Prostate gland (tissue), 2 donors: ENCODE results near the gene COL9A2. TPM values are rescaled to one million over a fixed set of nuclear protein-coding genes. Genes with fewer than 3 reads are reported as not detected.

Experiments used
- DNase-seq: peaks from one replicate; pipeline ENCODE4 v3.0.0-alpha.2; 2019; ENCODE audit warnings: low spot score
- H3K27ac ChIP-seq, 2 donors: fragments of 200-600 bp; sonication (generic); 2 replicates each; pipeline ENCODE4 v1.5.1; 2017 to 2019
- H3K27me3 ChIP-seq: fragments of 200-600 bp; sonication (generic); replicated peaks from 2 replicates; pipeline ENCODE4 v1.5.1; 2019; ENCODE audit not compliant: insufficient read depth
- H3K36me3 ChIP-seq, 2 donors: fragments of 200-600 bp; sonication (generic); 1 replicate in 1 of 2; 2 replicates in 1 of 2; pipeline versions ENCODE4 v1.5.1 to v1.8.1; 2017 to 2019
- H3K4me1 ChIP-seq: fragments of 200-600 bp; sonication (generic); replicated peaks from 2 replicates; pipeline ENCODE4 v1.5.1; 2019
- H3K4me3 ChIP-seq, 2 donors: fragments of 200-600 bp; sonication (generic); 2 replicates each; pipeline ENCODE4 v1.5.1; 2017 to 2019
- H3K9me3 ChIP-seq: fragments of 200-600 bp; sonication (generic); 2 replicates; pipeline ENCODE4 v1.5.1; 2017
- CTCF ChIP-seq, 4 experiments: fragments of 200-600 bp in 2 of 4; fragments of 450-650 bp in 2 of 4; sonication (generic) in 2 of 4; IDR thresholded peaks; 1 replicate in 3 of 4; 2 replicates in 1 of 4; pipeline ENCODE4 v1.5.1; 2016 to 2019; ENCODE audit warnings: antibody characterized with exemption in 4 of 4, mild to moderate bottlenecking in 2 of 4, moderate library complexity in 2 of 4
- POLR2A ChIP-seq: fragments of 450-650 bp; IDR thresholded peaks from one replicate; pipeline ENCODE4 v1.6.1; 2016; ENCODE audit warnings: antibody characterized with exemption, mild to moderate bottlenecking
- POLR2AphosphoS5 ChIP-seq: sonication (generic); formaldehyde crosslinking; IDR thresholded peaks from one replicate; pipeline ENCODE4 v1.6.1; 2017; ENCODE audit warnings: antibody characterized with exemption
- WGBS: methylation state at CpG from one replicate; pipeline ENCODE4 v1.1.5; 2018; 5-methylcytosine and 5-hydroxymethylcytosine counted together
- intact Hi-C: fragments of 100-400 bp; cut with DNase I; formaldehyde crosslinking; loops from one replicate; pipeline ENCODE4 v1.14.2; 2022
- total RNA-seq, 2 donors: library from RNA; depleted of rRNA; stranded (reverse); fragments of >200 nt; gene quantifications; one replicate each; pipeline ENCODE4 v1.1.0, GENCODE V29; 2016

Gene COL9A2
- total RNA-seq, 2 donors from 2014 or later = 16.1 to 27.6 TPM

GRCh38 chr1:40264354-40264781, 52.7 kb downstream of the COL9A2 start:
- TF ChIP-seq CTCF (IDR thresholded peaks at IDR 0.05) (no peak), POLR2AphosphoS5 (no peak), POLR2A (no peak)
- no peak for DNase-seq
- H3K27ac ChIP-seq = no peak overlapping the region
- 92% methylated on average over 3 of the region's 3 CpGs for WGBS
- no peaks in the 10 kb centered on the region for H3K4me1 ChIP-seq
- H3K4me3 ChIP-seq = no peak overlapping the region
- intact Hi-C loops = no loop called here
- peaks cover 0 to 13% of the 10 kb centered on the region in 2 donors for H3K36me3 ChIP-seq
- H3K27me3 ChIP-seq = no peaks in the 10 kb centered on the region
- no peaks in the 10 kb centered on the region for H3K9me3 ChIP-seq

- intact Hi-C loops = loop anchor here (5.0 kb wide), 1 partner anchor 96 kb away; the partner anchor contains the start of gene RLF
- no peak for DNase-seq
- under 1% methylated on average over 10 of the region's 10 CpGs for WGBS
These were observed 58.7 kb downstream of the COL9A2 start for GRCh38 chr1:40258445-40258769.

GRCh38 chr1:40257688-40258444, 59.2 kb downstream of the COL9A2 start, which contains the start of gene ZMPSTE24:
Gene ZMPSTE24 (plus strand): TSS chr1:40258236. CDS start chr1:40258272, 36 bp downstream.
- intact Hi-C loops = loop anchor here (5.0 kb wide), 1 partner anchor 96 kb away; the partner anchor contains the start of gene RLF
- peak; percentile 92 for TF ChIP-seq POLR2AphosphoS5
- peak; percentile 35 for TF ChIP-seq POLR2A
- TF ChIP-seq CTCF (IDR thresholded peaks at IDR 0.05) = peak in 2 of 4 experiments; percentile 10 to 17
- H3K9me3 ChIP-seq = no peaks in the 10 kb centered on the region
- peak; percentile 94 for DNase-seq
- H3K36me3 ChIP-seq = peaks cover 0 to 13% of the 10 kb centered on the region in 2 donors
- peak within 1 kb of the TSS; percentile 89 to 93 for H3K27ac ChIP-seq
- H3K27me3 ChIP-seq = no peaks in the 10 kb centered on the region
- H3K4me1 ChIP-seq = no peaks in the 10 kb centered on the region
- under 1% methylated on average over 48 of the region's 48 CpGs for WGBS
- H3K4me3 ChIP-seq = peak within 1 kb of the TSS; percentile 67 to 68

More at GRCh38 chr1:40258445-40258769, 58.7 kb downstream of the COL9A2 start:
- Histone ChIP-seq H3K27ac (peak overlapping the region; percentile 89 to 93), H3K36me3 (peaks cover 0 to 13% of the 10 kb centered on the region in 2 donors), H3K4me3 (peak overlapping the region; percentile 67 to 68), H3K4me1 (no peaks in the 10 kb centered on the region), H3K27me3 (no peaks in the 10 kb centered on the region), H3K9me3 (no peaks in the 10 kb centered on the region)
- TF ChIP-seq POLR2AphosphoS5 = no peak
- no peak for TF ChIP-seq POLR2A
- no peak for TF ChIP-seq CTCF (IDR thresholded peaks at IDR 0.05)

- DNase-seq = peak; percentile 11
- TF ChIP-seq POLR2A (no peak), CTCF (IDR thresholded peaks at IDR 0.05) (no peak), POLR2AphosphoS5 (no peak)
- Histone ChIP-seq H3K4me1 (no peaks in the 10 kb centered on the region), H3K36me3 (peaks cover 0 to 13% of the 10 kb centered on the region in 2 donors), H3K27me3 (no peaks in the 10 kb centered on the region), H3K27ac (peak overlapping the region; percentile 89 to 93), H3K4me3 (peak overlapping the region; percentile 67 to 68), H3K9me3 (no peaks in the 10 kb centered on the region)
- intact Hi-C loops = loop anchor here (5.0 kb wide), 1 partner anchor 95 kb away; the partner anchor contains the start of gene RLF
- 1% methylated on average over 16 of the region's 16 CpGs for WGBS
These were observed 59.8 kb downstream of the COL9A2 start for GRCh38 chr1:40257313-40257687.
